Cardiac muscle cell (in vitro differentiated cells and primary cell): Measurements from ENCODE around the gene ITGA8. TPM values are rescaled to one million over a fixed set of nuclear protein-coding genes. Genes with fewer than 3 reads are reported as not detected.
A peak's percentile ranks its signal among the peaks of the same experiment; 100 is the strongest.

Experiments used
- DNase-seq, 2 donors: peaks; one replicate each; pipeline versions ENCODE4 v3.0.0 to v3.0.0-alpha.2; 2010 to 2017; ENCODE audit warnings: low read depth in 1 of 2, low spot score in 1 of 2
- H3K27ac ChIP-seq: fragments of 200-600 bp; sonication (generic); 2 replicates; pipeline ENCODE4 v1.5.1; 2016
- H3K27me3 ChIP-seq: fragments of 200-600 bp; sonication (generic); 2 replicates; pipeline ENCODE4 v1.6.0; 2016; ENCODE audit warnings: control low read depth
- H3K36me3 ChIP-seq: fragments of 200-600 bp; sonication (generic); 2 replicates; pipeline ENCODE4 v1.5.1; 2016; ENCODE audit warnings: control low read depth
- H3K4me1 ChIP-seq: fragments of 200-600 bp; sonication (generic); 2 replicates; pipeline ENCODE4 v1.8.1; 2017; ENCODE audit warnings: low read depth, mild to moderate bottlenecking, mixed run types
- H3K4me3 ChIP-seq: fragments of 200-600 bp; sonication (generic); 2 replicates; pipeline ENCODE4 v1.5.1; 2016; ENCODE audit warnings: mild to moderate bottlenecking
- H3K9me3 ChIP-seq: fragments of 200-600 bp; sonication (generic); 2 replicates; pipeline ENCODE4 v1.5.1; 2017; ENCODE audit warnings: low read depth, mild to moderate bottlenecking, control low read depth
- polyA plus RNA-seq: library from polyadenylated mRNA; unstranded; fragments of >200 nt; fragmentation: Nextera tagmentation; extraction: Ambion mirVana; gene quantifications from 2 replicates; pipeline ENCODE4 v1.2.1, GENCODE V29; 2016
- total RNA-seq: library from RNA; depleted of rRNA; stranded (reverse); fragments of >200 nt; gene quantifications from 2 replicates; pipeline ENCODE4 v1.2.3, GENCODE V29; 2016
- TF ChIP-seq, protein P1 (sequence below): IDR thresholded peaks from 2 replicates; pipeline ENCODE4 v1.5.1; 2012; ENCODE audit warnings: low read depth, mild to moderate bottlenecking, low read length

The ITGA8 gene
- total and polyA plus RNA-seq, 2 experiments from 2014 or later: 0.88 to 1.6 TPM

DNA sequence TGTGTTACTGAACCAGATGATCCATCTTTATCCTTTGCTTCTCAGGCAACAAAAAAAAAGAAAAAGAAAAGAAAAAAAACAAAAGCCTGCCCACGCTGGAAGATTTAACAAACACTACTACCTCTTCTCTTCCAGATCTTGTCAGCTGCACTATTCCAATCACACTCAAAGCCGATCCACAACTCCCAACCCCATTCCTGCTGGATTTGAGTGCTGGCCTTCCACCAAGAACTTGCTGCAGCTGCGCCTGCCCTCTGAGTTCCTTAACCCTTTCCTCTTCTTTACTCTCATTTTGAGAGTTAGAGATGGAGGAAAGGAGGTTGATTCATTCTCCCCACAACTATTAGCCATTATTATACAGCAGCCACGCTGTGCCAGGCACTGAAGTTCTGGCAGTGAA is 16.0 kb upstream of the ITGA8 start:
- Histone ChIP-seq H3K27ac (no peak overlapping the region), H3K4me1 (no peaks in the 10 kb centered on the region), H3K9me3 (no peaks in the 10 kb centered on the region), H3K4me3 (no peak overlapping the region), H3K27me3 (no peaks in the 10 kb centered on the region), H3K36me3 (no peaks in the 10 kb centered on the region)
- TF ChIP-seq, protein P1, sequence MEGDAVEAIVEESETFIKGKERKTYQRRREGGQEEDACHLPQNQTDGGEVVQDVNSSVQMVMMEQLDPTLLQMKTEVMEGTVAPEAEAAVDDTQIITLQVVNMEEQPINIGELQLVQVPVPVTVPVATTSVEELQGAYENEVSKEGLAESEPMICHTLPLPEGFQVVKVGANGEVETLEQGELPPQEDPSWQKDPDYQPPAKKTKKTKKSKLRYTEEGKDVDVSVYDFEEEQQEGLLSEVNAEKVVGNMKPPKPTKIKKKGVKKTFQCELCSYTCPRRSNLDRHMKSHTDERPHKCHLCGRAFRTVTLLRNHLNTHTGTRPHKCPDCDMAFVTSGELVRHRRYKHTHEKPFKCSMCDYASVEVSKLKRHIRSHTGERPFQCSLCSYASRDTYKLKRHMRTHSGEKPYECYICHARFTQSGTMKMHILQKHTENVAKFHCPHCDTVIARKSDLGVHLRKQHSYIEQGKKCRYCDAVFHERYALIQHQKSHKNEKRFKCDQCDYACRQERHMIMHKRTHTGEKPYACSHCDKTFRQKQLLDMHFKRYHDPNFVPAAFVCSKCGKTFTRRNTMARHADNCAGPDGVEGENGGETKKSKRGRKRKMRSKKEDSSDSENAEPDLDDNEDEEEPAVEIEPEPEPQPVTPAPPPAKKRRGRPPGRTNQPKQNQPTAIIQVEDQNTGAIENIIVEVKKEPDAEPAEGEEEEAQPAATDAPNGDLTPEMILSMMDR: no peak
- DNase-seq: peak in 1 of 2 donors; percentile 49

DNA sequence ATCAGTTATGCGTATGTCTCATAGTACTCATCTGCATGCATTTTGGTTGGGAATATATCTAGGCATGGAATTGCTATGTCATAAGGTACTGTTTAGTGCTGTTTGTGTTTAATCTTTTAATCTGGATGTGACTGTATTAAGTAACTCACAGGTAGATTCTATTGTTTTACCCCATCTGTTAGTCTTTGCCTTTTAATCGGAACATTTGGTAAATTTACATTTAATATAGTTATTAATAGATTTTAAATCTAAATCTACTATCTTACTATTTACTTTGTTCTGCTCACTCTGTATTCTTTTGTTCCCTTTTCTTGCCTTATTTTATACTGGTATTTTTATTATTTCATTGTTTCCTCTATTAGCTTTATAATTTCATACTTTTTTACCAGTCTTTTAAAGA is 10.6 kb upstream of the ITGA8 start:
- H3K27me3 ChIP-seq: no peaks in the 10 kb centered on the region
- TF ChIP-seq, protein P1: no peak

DNA sequence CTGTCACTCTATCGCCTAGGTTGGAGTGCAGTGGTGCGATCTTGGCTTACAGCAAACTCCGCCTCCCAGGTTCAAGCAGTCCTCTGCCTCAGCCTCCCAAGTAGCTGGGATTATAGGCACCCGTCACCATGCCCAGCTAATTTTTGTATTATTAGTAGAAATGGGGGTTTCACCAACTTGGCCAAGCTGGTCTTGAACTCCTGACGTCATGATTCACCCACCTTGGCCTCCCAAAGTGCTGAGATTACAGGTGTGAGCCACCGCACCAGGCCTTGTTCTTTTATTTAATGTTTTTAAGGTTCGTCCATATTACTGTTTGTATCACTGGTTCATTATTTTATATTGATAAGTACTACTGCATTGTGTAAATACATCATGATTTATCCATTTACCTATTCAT is 10.2 kb upstream of the ITGA8 start:
- no peak for DNase-seq
- Histone ChIP-seq H3K36me3 (no peaks in the 10 kb centered on the region), H3K4me1 (no peaks in the 10 kb centered on the region), H3K4me3 (no peak overlapping the region), H3K9me3 (no peaks in the 10 kb centered on the region), H3K27ac (no peak overlapping the region), H3K27me3 (no peaks in the 10 kb centered on the region)
- TF ChIP-seq, protein P1: no peak

More for the DNA sequence above, 10.6 kb upstream of the ITGA8 start:
- Histone ChIP-seq H3K36me3 (no peaks in the 10 kb centered on the region), H3K27ac (no peak overlapping the region), H3K9me3 (no peaks in the 10 kb centered on the region), H3K4me1 (no peaks in the 10 kb centered on the region), H3K4me3 (no peak overlapping the region)
- DNase-seq: no peak

DNA sequence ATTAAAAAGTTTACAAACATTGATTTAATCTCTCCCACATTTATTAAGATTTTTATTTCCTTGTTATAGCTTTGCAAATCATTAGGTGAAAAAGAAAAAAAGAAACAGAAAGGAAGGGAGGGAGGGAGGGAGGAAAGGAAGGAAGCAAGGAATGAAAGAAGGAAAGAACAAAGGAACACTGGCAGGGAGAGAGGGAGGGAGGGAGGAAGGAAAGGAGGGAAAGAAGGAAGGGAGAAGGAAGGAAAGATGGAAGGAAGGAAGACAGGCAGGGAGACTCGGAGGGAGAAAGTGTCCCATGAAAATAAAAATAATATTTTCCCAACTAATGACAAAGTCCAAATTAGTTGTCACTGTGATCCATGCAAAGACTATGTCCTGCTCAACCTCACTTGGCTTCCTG is 6.3 kb upstream of the ITGA8 start:
- no peak for DNase-seq
- TF ChIP-seq, protein P1: no peak
- H3K9me3 ChIP-seq: no peaks in the 10 kb centered on the region
- H3K4me3 ChIP-seq: no peak overlapping the region
- no peaks in the 10 kb centered on the region for H3K4me1 ChIP-seq
- no peaks in the 10 kb centered on the region for H3K36me3 ChIP-seq
- H3K27ac ChIP-seq: no peak overlapping the region
- no peaks in the 10 kb centered on the region for H3K27me3 ChIP-seq

DNA sequence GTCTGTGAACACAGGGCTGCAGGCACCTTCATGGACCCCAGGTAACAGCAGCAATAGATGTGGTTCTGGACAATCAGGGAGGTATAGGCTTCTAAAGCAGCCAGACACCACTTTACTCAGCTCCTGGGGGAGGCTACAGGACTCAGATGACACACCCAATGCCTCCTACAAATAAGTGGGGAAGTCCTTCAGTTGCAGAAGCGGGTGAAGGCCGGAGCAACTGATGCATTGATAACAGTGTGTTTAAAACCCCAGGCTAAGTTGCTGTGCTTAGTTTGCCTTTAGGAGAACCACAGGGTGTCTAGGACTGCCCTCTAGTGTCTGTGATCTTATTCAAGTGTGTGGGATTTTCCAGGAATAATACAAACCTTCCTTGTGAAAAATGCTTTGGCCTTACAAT is 5.9 kb upstream of the ITGA8 start:
- peak; percentile 74 to 77 for DNase-seq
- H3K4me1 ChIP-seq: no peaks in the 10 kb centered on the region
- H3K27me3 ChIP-seq: no peaks in the 10 kb centered on the region
- H3K9me3 ChIP-seq: no peaks in the 10 kb centered on the region
- H3K36me3 ChIP-seq: no peaks in the 10 kb centered on the region
- H3K27ac ChIP-seq: no peak overlapping the region
- H3K4me3 ChIP-seq: no peak overlapping the region
- TF ChIP-seq, protein P1: peak; percentile 74

DNA sequence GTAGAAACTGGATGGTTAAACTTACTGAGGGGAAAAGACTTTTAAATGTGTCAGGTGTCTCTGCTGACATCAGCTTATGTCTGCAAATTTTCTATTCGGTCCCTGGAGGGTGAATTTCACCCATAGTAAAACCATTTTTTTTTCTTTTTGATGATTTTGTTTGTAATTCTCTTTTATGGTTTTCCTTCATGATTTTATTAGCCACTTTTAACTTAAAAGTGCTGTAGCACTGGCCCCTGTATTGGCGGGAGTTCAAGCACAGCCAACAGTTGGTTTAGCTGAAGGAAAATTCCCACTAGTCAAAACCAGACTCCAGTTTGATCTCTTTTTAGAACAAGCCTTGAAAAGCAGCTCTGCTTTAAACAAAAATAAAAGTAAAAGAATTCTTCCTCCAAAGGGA is 5.0 kb upstream of the ITGA8 start:
- no peaks in the 10 kb centered on the region for H3K36me3 ChIP-seq
- H3K4me3 ChIP-seq: no peak overlapping the region
- TF ChIP-seq, protein P1: no peak
- no peaks in the 10 kb centered on the region for H3K4me1 ChIP-seq
- no peaks in the 10 kb centered on the region for H3K27me3 ChIP-seq
- no peak overlapping the region for H3K27ac ChIP-seq
- no peaks in the 10 kb centered on the region for H3K9me3 ChIP-seq
- no peak for DNase-seq
